ENCODE data around the gene ASAP2. TPM values are rescaled to one million over a fixed set of nuclear protein-coding genes. Genes with fewer than 3 reads are reported as not detected.
"Not testable (repeated sequence)": the region's sequence is repeated elsewhere in the genome, so short reads cannot be mapped to it uniquely, and the experiment has no call there.

The ASAP2 gene
- total RNA-seq, 1 donor from 2014 or later, result 49.9 TPM

- no peak for DNase-seq (ENCODE audit: low read depth, low spot score)
These were observed 43.5 kb downstream of the ASAP2 start for GRCh38 chr2:9250091-9250490.

- DNase-seq (ENCODE audit: low read depth, low spot score), result no peak
These were observed 44.0 kb downstream of the ASAP2 start for GRCh38 chr2:9250498-9251153.

- DNase-seq (ENCODE audit: low read depth, low spot score), result peak; percentile 57
These were observed 44.8 kb downstream of the ASAP2 start for GRCh38 chr2:9251154-9252001.

DNA sequence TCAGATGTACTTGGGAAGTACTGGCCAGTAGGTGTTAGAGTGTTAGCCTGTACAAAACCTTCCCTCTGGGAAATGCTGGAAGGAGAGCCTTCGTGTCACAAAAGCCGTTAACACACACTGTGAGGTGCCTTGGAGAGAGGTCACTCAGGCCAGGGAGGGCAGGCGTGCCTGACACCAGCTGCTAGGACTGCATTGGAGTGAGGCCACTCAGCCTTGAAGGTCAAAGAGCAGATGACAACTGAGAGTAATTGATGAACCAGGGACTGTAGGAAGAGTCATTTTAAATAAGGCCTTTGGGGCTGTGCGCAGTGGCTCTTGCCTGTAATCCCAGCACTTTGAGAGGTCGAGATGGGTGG lies 45.4 kb downstream of the ASAP2 start:
- DNase-seq (ENCODE audit: low read depth, low spot score), result no peak

DNA sequence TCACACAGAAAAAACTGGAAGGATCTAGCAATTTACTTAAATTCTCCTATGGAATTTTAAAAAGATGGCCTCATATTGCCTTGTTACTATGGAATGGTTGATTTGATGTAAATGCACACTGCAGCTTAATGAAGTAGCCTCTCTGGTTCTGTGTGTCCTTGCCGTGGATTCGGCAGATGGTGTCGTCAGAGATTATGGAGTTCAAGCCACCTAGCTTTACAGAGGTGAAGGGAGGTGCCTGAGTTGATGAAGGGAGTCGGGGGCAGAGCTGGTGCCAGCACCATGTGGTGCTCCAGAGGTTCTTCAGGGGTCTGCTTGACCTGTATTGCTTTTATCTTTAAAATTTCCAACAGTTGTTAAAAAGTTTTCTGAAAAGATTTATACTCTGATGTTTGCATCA lies 48.8 kb downstream of the ASAP2 start:
- DNase-seq (ENCODE audit: low read depth, low spot score), result no peak

- DNase-seq (ENCODE audit: low read depth, low spot score), result no peak
These were observed 49.5 kb downstream of the ASAP2 start for GRCh38 chr2:9256147-9256546.

- DNase-seq (ENCODE audit: low read depth, low spot score), result no peak
These were observed 50.0 kb downstream of the ASAP2 start for GRCh38 chr2:9256570-9257043.

DNA sequence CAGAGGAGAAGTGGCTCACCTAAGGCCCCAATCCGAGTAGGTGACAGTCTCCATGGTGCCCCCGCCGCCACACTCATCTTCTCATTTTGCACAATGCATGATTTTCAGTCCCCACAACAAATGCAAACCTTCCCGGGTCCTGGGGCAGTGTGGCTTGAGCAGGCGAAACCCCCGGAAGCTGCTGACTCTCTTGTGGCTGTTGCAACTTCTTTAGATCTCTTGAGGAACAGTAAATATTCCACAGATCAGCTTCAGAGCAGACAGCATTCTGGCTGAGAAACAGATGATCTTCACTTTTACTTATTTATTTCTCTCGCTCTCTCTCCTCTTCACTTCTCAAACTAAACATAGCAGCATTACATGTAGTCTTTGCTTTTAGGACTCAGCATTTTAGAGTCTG lies 51.9 kb downstream of the ASAP2 start:
- DNase-seq (ENCODE audit: low read depth, low spot score), result no peak

- DNase-seq (ENCODE audit: low read depth, low spot score), result no peak
These were observed 52.4 kb downstream of the ASAP2 start for GRCh38 chr2:9258953-9259399.

DNA sequence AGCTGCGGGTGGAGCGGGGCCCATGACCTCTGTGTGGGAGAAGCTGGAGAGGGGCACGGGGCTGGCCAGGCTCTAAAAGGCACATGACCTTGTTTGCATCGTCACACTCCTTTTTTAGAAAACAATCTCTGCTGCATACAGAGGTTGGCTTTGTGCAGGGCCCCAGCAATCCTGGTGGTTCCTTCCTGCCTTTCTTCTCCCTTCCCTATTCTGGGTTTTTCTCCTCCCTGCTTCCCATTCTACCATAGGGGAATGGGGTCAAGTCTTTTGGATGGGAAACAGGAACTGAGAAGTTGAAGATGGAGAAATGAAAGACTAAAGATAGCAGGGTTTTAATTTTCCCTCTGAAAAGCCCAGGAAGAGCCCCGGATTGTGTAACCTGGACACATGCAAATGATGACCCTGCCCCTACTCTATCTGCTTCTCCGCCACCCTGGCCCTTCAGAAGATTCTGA lies 53.9 kb downstream of the ASAP2 start:
- DNase-seq (ENCODE audit: low read depth, low spot score), result peak; percentile 47

GRCh38 chr2:9261231-9261883 lies 54.7 kb downstream of the ASAP2 start:
- no peak for DNase-seq (ENCODE audit: low read depth, low spot score)

DNA sequence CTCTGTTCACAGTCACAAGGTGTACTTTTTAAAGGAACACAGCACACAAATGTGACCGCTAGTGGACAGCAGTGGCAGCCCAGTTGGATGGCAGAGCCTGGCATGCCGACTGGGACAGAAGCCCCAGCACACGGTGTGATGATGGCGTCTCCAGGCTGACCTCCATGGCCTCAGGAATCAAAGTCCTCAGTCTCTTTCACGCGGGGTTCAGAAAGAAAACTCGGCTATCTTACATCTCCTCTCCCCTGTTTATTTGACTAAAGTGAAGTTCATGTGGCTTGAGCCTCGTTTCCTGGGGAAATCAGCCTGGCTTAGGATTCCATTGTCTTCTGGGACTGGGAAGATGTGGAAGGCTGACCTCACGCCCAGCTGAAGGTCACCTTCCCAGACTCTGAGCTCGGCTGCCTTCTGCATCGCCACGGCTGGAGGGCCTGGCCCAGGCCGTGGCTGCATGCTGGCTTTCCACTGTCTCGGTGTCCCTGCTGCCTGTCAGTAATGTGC lies 56.1 kb downstream of the ASAP2 start:
- peak; percentile 91 for DNase-seq (ENCODE audit: low read depth, low spot score)

DNA sequence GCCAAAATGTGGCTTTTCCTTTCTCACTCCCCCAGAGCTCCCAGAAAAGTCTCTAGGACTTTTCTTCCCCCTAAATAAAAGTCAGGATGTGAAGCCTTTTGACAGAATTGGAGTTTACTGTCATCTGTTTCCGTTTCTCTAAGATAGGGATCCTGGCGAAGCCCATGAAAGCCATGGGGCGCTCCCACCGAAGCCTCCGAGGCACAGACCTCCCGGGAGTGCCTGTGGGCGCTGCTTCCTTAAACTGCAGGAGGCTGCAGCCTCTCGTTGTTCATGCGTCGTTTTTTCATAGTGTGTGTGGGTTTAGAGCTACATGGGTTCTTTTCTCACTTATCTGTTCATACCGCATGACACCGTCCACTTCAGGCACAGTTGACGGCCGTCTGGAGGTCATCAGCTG lies 56.8 kb downstream of the ASAP2 start:
- DNase-seq (ENCODE audit: low read depth, low spot score), result no peak

DNA sequence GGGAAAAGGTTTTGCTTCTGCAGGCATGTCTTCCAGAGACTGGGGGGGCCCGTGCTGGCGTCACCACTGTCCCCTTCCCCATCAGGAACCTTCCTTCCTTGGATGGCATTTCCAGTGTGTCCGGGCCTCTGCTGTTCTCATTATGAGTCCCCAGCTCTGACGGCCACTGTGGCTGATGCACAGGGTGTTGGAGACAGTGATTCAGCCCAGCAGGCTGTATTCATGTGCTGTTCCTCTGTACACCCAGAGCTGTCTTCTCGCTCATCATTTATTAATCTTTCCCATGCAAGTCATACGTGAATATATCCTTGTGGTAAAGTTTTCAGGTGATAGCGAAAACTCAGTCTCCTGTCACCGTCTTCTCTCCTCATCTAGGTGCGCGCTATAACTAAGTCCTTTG lies 57.7 kb downstream of the ASAP2 start:
- no peak for DNase-seq (ENCODE audit: low read depth, low spot score)

GRCh38 chr2:9266711-9267110 lies 60.1 kb downstream of the ASAP2 start:
- no peak for DNase-seq (ENCODE audit: low read depth, low spot score)

DNA sequence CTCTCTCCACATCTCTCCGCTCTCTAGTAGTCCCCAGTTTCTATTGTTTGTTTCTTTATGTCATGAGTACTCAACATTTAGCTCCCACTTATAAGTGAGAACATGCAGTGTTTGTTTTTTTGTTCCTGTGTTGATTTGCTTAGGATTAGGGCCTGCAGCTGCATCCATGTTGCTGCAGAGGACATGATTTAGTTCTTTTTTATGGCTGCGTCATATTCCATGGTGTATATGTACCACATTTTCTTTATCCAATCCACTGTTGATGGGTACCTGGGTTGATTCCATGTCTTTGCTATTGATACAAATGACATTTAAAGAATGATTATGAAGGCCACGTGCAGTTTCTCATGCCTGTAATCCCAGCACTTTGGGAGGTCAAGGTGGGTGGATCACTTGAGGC lies 60.7 kb downstream of the ASAP2 start:
- not testable (repeated sequence) for DNase-seq (ENCODE audit: low read depth, low spot score)

DNA sequence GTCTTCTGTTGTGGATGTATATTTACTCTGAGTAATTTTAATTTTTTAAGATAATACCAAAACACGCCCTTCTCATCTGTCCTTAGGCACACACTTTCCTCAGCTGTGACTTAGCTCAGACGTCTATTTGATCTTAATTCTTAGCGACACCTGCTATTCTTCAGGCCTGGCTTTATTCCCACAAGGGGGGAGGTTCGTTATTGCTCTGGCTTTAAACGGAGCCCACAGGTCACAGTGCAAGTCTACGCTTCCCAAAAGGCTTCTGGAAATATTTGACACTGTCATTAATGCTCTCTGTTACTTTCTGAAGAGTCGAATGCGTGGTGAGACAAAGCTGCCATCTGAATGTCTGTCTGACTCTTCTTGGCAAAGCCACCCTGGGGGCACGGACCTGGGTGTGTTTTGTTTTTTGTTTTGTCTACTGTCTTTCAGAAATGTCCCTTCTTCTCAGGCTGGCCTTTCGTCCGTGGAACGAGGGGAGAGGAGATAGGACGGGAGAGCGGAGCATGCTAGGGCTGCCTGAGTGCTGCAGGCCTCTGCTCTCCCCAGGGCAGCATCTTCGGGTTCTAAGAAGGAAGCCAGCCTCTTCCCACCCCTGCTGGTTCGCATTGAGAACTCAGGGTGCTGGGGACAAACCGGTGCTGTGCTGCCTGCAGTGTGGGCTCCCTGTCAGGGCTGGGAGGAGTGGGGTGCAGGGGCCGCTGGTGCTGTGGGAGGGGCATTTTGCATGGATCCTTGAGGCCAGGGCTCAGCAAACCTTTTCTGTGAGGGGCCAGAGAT lies 61.9 kb downstream of the ASAP2 start:
- no peak for DNase-seq (ENCODE audit: low read depth, low spot score)

DNA sequence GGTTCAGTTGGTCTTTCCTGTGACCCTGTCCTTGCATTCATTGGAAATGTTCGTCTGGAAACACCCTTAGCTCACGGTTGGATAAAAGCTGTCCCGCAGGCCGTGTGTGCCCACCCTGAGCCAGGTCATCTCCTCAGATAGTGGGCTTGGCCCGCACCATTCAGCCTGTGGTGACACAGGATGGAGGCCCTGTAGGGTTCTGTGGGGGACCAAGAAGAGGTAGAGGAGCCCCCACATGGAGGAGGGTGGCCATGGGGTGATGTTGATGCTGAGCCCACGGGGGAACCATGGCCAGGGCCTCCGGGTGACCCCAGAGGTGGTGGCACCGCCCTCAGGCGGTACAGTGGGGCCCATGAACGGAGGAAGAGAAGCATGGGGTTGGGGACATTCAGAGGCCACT lies 62.7 kb downstream of the ASAP2 start:
- DNase-seq (ENCODE audit: low read depth, low spot score), result no peak

- DNase-seq (ENCODE audit: low read depth, low spot score), result no peak
These were observed 63.2 kb downstream of the ASAP2 start for GRCh38 chr2:9269695-9270360.

GRCh38 chr2:9271091-9271490 lies 64.5 kb downstream of the ASAP2 start:
- no peak for DNase-seq (ENCODE audit: low read depth, low spot score)

DNA sequence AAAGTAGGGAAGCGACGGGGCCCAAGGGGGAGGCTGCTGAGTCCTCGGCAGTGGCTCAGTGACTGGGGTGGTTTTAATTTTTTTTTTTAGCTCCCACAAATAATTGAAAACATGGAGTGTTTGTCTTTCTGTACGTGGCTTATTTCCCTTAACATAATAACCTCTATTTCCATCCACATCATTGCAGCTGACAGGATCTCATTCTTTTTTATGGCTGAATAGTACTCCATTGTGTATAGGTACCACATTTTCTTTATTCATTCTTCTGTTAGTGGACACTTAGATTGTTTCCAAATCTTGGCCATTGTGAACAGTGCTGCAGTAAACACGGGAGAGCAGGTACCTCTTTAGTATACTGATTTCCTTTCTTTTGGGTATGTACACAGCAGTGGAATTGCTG lies 65.1 kb downstream of the ASAP2 start:
- DNase-seq (ENCODE audit: low read depth, low spot score), result no peak
